Stimulated activated CD4-positive, alpha-beta T cell treated with anti-CD3 and anti-CD28 coated beads, Interleukin-2, amount 100 ng/mL, for 48 hours (primary cell): Measurements from ENCODE around the gene FAT1.
"Not testable (repeated sequence)": the region's sequence is repeated elsewhere in the genome, so short reads cannot be mapped to it uniquely, and the experiment has no call there.

Experiments
- DNase-seq, 2 donors: peaks; one replicate each; pipeline ENCODE4 v3.0.0-alpha.2; 2020

FAT1 gene

DNA sequence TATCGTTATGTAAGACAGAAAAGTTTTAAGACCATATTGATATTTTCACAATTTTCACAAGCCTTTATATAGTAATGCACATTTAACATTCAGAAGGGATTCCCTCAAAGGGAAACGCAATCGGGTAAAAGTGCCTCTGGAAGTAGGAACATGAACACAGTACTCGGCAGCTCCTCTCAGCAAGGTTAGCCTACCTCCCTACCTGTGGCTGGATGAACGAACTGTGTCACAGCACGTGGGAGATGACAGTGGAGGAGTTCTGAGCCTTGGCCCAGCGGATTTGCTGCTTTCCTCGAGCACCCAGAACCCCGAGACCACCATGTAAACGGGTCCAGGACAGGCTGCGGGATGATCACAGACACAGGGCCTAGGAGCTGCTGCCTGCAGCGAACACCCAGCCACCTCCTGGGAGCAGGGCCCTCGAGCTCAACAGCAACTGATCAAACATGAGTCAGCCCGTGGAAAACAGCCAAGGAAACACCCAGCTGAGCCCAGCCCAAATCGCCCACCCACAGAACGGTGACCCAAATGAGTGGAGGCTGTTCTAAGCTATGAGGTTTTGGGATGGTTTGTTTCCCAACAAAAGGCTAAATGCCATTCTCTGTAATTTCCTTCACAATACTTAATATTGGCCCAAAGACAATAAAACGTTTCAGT, 30.4 kb downstream of the FAT1 start:
- DNase-seq, result no peak

DNA sequence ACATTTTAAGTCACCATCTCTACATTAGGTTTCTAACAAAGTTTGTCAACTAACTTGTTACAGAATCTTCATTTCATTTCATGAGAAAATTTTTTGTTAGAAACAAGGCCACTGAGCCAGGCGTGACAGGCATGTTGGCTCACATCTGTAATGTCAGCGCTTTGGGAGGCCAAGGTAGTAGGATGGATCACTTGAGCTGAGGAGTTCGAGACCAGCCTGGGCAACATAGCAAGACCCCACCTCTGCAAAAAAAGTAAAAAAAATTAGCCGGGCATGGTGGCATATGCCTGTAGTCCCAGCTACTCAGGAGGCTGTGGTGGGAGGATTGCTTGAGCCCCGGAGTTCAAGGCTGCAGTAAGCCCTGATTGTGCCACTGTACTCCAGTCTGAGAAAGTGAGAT, 32.3 kb downstream of the FAT1 start:
- DNase-seq, result no peak

DNA sequence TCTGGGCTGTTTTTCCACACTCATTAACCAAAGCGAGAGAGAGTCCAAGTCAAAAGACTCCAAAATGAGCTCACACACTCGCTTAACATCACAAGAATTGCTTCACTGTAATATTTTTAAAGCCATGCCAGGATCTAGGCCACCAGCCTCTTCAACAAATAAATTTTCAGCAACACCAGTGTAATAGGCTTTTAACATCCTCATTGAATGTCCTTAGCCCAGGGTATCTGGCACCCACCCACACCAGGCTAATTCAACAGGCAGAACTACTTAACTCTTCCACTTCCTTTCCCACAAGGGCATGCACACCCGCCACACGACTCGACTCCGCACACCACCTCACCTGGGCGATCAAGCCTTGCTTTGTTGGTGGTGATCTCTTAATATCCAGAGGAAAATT, 34.2 kb downstream of the FAT1 start:
- DNase-seq, result no peak

GRCh38 chr4:186688150-186688943, 35.3 kb downstream of the FAT1 start:
- DNase-seq, result no peak

DNA sequence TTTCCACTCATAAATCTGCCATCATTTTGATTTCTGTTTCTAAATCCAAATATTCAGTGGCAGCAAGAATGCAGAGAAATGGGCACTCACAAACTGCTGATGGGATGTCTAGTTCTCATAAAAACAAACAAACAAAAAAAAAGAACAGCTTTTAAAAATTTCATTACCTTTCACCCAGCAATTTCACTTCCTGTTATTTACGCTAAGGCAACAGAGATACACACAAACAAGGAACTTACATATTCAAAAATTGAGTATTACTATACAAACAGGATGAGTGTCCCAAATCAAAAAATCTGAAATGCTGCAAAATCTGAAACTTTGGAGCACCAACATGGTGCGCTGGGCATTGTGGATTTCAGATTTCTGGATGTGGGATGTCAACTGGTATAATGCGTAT, 36.4 kb downstream of the FAT1 start:
- DNase-seq, result no peak

GRCh38 chr4:186685767-186686183, 37.9 kb downstream of the FAT1 start:
- DNase-seq, result no peak

DNA sequence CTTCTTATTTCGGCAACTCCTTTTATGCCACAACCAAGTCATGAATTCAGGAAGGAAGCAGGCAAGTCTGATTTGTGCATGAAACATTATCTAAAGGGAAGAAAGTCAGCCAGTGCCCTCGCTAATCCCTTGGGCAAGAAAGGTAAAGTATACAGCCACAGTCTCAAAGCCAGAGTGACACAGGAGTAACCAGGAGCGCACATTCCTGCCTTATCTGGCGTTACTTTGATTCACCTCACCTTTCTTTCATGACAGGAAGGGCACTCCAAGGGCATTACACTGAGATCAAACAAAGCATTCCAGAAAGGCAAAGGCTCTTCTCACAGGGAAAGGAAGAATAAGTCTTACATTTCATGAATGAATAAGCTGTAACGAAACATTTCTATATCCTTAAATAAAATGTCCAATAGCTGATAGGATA, 38.8 kb downstream of the FAT1 start:
- no peak for DNase-seq

DNA sequence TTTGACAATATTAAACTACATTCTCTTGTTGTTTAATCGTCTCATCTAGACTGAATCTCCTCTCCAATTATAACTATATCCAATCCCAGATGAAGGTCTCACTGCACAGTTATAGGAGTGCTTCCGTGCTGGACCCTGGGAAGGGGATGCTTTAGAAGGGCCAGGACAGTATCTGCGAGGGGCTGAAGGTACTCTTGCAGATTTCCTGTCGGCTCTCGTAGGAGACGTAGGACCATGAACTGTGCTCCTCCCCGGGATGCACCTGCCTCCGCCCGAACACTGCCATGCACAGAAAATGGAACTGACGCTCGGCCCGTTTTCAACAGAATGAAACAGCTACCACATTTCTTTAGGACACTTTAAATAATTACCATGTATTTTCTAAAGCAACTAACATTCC, 39.4 kb downstream of the FAT1 start:
- no peak for DNase-seq

DNA sequence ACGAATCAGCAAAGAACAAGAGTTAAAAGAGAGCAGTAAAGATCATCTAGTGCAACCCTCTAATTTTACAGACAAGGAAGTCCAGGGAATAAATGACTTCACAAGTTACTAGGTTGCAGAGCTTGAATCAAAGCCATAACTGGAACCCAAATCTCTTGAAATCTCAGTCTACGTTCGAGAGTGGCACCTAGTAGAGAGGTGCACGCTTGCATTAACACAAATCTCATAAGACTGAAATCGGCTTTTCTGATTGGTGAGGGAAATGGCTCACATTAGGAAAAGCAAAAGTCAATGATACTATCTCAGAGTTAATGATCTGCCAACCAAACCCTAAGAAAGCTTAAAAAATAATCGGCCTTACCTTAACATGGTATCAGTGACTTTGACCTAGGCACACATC, 43.0 kb downstream of the FAT1 start:
- DNase-seq, result no peak

DNA sequence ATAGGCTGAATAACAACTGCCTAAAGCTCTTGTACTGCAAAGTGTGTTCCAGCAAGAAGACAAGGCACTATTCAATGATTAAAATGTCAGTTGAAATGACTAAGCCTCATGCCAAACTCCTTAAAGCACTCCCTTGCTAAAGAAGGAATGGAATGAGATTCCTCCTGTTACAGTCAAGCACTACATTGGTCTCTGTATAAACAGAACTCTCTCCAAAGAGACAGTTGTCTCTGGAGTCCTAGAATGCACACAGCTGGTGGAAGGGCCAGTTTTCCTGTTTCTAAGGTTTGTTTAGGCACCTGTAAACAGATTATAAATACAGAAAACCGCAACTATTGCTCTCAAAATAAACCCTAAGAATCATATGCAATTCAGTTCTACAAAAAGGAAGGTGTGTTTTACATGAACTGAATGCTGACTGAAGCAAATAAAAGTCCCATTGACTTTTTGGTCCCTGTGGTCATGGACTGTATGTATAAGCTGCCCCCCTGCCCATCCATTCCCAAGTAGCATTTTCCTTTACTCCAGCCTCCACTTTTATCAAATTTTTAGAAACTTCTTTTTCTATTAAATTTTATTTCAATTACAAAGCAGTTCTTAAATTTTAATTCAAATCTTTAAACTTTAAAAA, 47.0 kb downstream of the FAT1 start:
- no peak for DNase-seq

DNA sequence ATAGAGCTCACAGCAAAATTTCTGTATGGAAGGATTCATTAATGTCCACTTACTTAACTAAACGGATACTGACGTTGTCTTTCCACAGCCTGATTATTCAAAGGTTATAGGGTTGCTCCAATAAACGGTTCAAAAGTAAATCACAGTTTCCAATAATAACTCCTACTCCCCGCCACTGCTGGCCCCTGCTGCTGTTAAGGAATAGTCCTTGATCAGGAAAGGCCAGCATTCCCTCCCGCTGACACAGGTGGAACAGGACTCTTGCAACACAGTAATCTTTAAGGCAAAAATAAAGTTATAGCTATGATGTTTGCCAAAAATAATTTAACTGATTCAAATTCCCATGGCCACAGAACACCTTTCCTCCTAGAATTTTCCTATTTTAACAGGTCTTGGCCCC, 53.9 kb downstream of the FAT1 start:
- no peak for DNase-seq

DNA sequence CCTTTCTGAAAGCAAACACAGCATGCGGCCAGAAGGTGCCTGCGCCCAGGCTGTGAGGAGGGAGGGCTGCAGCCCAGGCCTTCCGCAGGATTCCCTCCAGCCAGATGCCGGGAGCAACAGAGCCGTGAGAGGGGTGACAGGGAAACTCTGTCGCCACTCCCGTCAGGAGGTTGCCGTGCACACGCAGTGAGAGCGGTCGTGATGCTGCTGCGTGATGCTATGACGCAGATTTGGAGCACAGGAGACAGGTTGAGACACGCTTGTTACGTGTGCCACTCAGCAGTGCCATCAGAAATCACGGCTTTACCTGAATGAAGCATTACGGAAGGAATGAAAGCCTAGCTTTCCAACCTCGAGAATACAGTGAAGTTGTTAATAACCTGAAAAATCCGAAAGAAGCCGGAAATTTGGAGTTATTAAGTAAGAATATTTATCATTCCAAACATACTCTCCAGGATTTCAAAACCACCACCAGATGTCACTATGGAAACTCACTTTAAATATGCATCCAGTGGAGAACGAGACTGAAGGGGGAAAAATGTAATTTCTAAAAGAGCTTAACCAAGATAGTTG, 54.4 kb downstream of the FAT1 start:
- no peak for DNase-seq

GRCh38 chr4:186666750-186667149, 56.9 kb downstream of the FAT1 start:
- DNase-seq, result no peak

DNA sequence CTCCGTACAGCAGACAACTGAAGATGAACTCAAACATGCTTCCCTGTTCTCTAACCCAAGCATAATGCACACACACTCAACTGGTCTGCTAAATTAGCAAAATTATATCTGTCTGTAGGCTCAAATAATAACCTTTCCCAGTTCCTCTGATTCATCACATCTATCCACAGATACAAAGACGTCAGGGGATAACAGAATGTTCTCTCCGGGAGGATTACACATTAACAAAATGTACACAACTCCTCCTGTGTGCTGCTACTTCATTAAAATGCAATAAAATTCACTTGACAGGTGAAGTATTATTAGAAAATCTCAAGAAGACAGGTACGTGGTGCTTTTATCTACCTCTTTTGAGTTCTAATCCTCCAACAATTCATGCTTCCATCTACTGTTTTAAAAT, 57.4 kb downstream of the FAT1 start:
- DNase-seq, result no peak

GRCh38 chr4:186660403-186660802, 63.3 kb downstream of the FAT1 start:
- no peak for DNase-seq

DNA sequence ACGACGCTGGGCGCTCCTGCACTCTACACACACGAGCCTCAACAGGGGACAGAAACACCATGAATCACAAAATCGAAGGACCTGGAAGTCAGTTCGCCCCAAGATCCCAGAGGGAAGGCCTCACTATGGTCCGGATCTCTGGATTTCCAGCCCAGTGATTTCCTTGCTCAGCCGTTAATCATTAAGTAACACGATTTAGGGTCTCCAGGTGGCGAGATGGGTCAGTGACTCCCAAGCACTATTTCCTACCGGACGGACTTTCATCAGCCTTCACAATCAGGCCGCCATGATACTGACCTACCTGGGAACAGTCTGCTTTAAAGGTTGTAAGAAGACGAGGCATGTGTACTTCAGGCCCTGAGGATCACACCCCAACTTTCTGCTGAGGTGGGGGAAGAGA, 63.7 kb downstream of the FAT1 start:
- DNase-seq, result no peak

GRCh38 chr4:186659456-186659855, 64.2 kb downstream of the FAT1 start:
- DNase-seq, result not testable (repeated sequence)

- DNase-seq, result no peak
Observed at GRCh38 chr4:186658657-186659056, 65.0 kb downstream of the FAT1 start.

DNA sequence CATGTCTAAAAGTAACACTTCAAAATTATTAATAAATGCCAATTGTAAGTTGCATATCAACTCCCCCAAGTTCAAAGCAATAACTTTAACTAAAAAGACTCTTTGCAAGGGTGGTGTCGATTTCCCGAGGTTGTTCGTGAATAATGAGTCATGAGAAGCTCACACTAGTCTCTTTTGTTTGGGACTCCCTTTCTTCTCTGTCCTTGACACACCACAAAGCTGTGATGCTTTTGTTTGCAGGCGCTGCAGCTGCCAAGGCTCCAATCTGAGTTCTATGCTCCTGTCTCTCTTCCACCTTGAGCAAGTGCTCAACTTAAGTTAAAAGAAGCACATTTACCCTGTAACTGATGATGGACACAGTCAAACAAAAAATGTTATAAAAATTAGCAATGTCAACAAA, 65.9 kb downstream of the FAT1 start:
- DNase-seq, result no peak

DNA sequence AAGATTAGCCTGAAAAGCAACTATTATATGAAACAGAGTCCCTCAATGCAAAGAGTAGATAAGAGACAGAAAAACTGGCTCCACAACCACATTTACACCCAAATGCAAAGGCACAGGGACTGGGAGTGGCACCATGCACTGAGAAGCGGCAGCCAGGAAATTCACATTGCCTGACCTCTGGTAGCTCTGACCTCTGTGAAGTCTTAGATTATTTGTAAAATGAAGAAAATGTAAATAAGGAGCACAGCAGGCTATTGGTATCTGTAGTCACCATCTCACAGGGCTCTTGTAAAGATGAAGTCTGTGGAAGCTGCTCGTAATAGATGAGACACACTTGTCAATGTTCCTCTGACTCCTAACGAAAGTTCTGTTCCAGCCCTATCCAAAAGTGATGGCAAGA, 69.7 kb downstream of the FAT1 start:
- no peak for DNase-seq

- DNase-seq, result no peak
Observed at GRCh38 chr4:186651624-186652023, 72.0 kb downstream of the FAT1 start.

GRCh38 chr4:186651181-186651603, 72.5 kb downstream of the FAT1 start:
- no peak for DNase-seq

DNA sequence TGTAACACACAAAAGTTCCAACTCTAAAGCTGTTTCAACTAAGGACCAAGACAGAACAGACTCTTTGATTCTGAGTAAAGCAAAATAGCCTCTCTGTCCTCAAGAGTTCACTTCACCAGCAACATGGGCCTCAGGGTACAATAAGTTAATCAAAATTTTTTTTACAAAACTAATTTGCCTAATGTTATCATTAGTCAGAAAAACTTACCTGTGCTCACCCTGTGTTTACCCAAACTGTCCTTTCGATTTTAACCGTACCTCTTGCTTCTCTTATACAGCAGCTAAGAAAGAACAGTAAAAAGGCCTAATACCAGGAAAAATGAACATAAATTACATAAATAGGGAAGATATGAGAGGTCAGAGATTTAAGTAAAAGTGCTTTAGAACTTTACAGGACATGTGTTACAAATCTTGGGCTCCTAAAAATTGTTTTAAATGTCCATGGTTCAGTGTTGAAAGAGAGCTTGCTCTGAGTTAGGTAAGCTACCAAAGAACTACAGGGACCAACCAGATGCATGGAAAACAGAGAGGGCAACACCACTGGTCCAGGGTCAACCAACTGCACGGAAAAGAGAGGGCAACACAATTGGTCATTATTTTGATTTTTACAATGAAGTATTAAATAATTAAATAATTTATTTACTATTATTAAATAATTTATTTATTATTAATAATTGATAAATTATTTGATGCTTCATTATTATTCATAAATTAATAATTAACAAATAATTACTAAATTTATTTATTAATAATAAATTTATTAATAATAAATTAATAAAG, 73.1 kb downstream of the FAT1 start:
- DNase-seq, result no peak
